Kidney (tissue), 14 donors: ENCODE results near the gene LAD1. TPM values are rescaled to one million over a fixed set of nuclear protein-coding genes. Genes with fewer than 3 reads are reported as not detected.

ENCODE experiments used
- DNase-seq, 5 donors: peaks; one replicate each; pipeline ENCODE4 v3.0.0-alpha.2; 2013 to 2020
- FAIRE-seq: peaks from 2 replicates; lab custom pipeline; 2012; peaks lifted over from hg19 to GRCh38; lab: Jason Lieb, UNC
- H3K27ac ChIP-seq, 2 donors: one replicate each; pipeline ENCODE4 v1.7.0; 2013; ENCODE audit warnings: low read depth in 2 of 2, low read length in 2 of 2, inconsistent platforms in 1 of 2
- H3K27me3 ChIP-seq: one replicate; pipeline ENCODE4 v1.7.1; 2013; ENCODE audit warnings: low read length, inconsistent platforms; ENCODE audit not compliant: control insufficient read depth, insufficient read depth
- H3K36me3 ChIP-seq, 3 donors: one replicate each; pipeline versions ENCODE4 v1.7.0 to v1.7.1; 2013; ENCODE audit warnings: low read length in 3 of 3, control low read depth in 1 of 3, inconsistent platforms in 1 of 3; ENCODE audit not compliant: insufficient read depth in 3 of 3, control insufficient read depth in 2 of 3
- H3K4me1 ChIP-seq, 3 donors: one replicate each; pipeline versions ENCODE4 v1.7.0 to v1.7.1; 2013; ENCODE audit warnings: low read length in 3 of 3, inconsistent platforms in 1 of 3, low read depth in 1 of 3; ENCODE audit not compliant: control insufficient read depth in 2 of 3, insufficient read depth in 2 of 3
- H3K4me3 ChIP-seq, 3 donors: one replicate each; pipeline versions ENCODE4 v1.7.0 to v1.8.1; 2013; ENCODE audit warnings: low read length in 3 of 3, control low read depth in 1 of 3, inconsistent platforms in 1 of 3
- H3K9ac ChIP-seq, 3 donors: one replicate each; pipeline versions ENCODE4 v1.7.0 to v1.7.1; 2013; ENCODE audit warnings: low read length in 3 of 3, control low read depth in 1 of 3, inconsistent platforms in 1 of 3
- H3K9me3 ChIP-seq, 3 donors: one replicate each; pipeline versions ENCODE4 v1.7.0 to v1.7.1; 2013; ENCODE audit warnings: low read length in 3 of 3, control low read depth in 1 of 3, inconsistent platforms in 1 of 3; ENCODE audit not compliant: control insufficient read depth in 2 of 3, insufficient read depth in 1 of 3
- intact Hi-C: fragments of 100-400 bp; cut with DNase I; formaldehyde crosslinking; loops from one replicate; pipeline ENCODE4 v1.11.1; 2022
- polyA plus RNA-seq: library from polyadenylated mRNA; stranded (reverse); fragments of 350-450 nt; fragmentation: Illumina TruSeq; extraction: RNeasy Lipid Tissue Mini Kit (QIAGEN cat#74804); gene quantifications from one replicate; pipeline ENCODE4 v1.2.3, GENCODE V29; 2014; ENCODE audit warnings: low read depth, low replicate concordance; ENCODE audit not compliant: insufficient read depth
- total RNA-seq: library from RNA; stranded (reverse); fragmentation: NEBNext Ultra II Directional; extraction: Animal tissue kit (Norgen Biotek cat#: 25700); gene quantifications from one replicate; pipeline ENCODE4 v1.2.1, GENCODE V29; 2021
- TF ChIP-seq, protein P1 (sequence below): IDR thresholded peaks from 3 replicates; pipeline ENCODE4 v1.5.1; 2012; ENCODE audit warnings: mild to moderate bottlenecking, moderate library complexity, borderline replicate concordance; ENCODE audit not compliant: insufficient read depth; ENCODE audit errors: extremely low read depth
- donor health status: control.
- donor health status: control.
- donor health status: control.
- donor health status: control.
- donor health status: control.
- donor health status: DM: yes; HTN: yes; CAD: no.
- donor health status: Normal renal cell carcinoma (clear cell type).

The LAD1 gene
- total and polyA plus RNA-seq, 2 donors from 2014 or later = 70.7 to 72.6 TPM

DNA sequence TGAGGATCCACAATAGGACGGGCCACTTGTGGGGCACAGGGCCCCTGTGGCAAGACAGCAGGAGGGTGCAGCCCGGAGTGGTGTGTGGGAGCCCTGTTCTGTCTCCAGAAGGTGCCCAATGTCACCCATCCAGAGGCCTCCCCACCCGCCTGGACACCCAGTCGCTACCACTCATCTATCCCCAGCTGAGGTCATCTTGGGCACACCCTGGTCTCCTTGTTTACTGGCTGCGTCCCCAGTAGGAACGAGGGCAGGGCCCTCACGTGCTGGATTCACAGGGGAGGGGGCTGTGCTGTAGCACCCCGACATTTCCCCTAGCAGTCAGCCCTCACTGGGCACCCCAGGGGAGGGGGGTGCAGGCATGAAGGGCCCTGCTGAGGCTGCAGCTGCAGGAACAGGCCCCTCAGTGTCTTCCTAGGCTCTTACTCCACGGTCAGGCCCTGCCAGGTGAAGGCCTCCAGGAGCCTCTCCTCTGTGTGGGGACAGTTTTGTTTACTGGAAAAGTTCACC lies 19.3 kb downstream of the LAD1 start:
- Histone ChIP-seq H3K36me3 (peaks cover 0 to 2% (median 0%) of the 10 kb centered on the region in 3 donors), H3K27ac (no peak overlapping the region), H3K27me3 (no peaks in the 10 kb centered on the region), H3K4me3 (no peak overlapping the region), H3K9me3 (no peaks in the 10 kb centered on the region), H3K4me1 (peaks cover 0 to 2% (median 0%) of the 10 kb centered on the region in 3 donors), H3K9ac (no peak overlapping the region)
- DNase-seq (no peak), FAIRE-seq (no peak)
- TF ChIP-seq, protein P1, sequence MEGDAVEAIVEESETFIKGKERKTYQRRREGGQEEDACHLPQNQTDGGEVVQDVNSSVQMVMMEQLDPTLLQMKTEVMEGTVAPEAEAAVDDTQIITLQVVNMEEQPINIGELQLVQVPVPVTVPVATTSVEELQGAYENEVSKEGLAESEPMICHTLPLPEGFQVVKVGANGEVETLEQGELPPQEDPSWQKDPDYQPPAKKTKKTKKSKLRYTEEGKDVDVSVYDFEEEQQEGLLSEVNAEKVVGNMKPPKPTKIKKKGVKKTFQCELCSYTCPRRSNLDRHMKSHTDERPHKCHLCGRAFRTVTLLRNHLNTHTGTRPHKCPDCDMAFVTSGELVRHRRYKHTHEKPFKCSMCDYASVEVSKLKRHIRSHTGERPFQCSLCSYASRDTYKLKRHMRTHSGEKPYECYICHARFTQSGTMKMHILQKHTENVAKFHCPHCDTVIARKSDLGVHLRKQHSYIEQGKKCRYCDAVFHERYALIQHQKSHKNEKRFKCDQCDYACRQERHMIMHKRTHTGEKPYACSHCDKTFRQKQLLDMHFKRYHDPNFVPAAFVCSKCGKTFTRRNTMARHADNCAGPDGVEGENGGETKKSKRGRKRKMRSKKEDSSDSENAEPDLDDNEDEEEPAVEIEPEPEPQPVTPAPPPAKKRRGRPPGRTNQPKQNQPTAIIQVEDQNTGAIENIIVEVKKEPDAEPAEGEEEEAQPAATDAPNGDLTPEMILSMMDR = no peak
- intact Hi-C loops = no loop called here

GRCh38 chr1:201378804-201379203 lies 20.3 kb downstream of the LAD1 start:
- no peak for FAIRE-seq
- intact Hi-C loops = no loop called here

GRCh38 chr1:201377611-201378092 lies 21.5 kb downstream of the LAD1 start, which contains the start of gene TNNT2:
TNNT2 (minus strand) TSS chr1:201377680; CDS start chr1:201373254, 4,426 bp downstream.
- intact Hi-C loops = no loop called here
- DNase-seq (peak in 1 of 5 donors; percentile 56), FAIRE-seq (no peak)
- Histone ChIP-seq H3K9me3 (no peaks in the 10 kb centered on the region), H3K4me1 (peaks cover 0 to 2% (median 0%) of the 10 kb centered on the region in 3 donors), H3K36me3 (no peaks in the 10 kb centered on the region), H3K27me3 (no peaks in the 10 kb centered on the region), H3K4me3 (peak within 1 kb of the TSS in 1 of 3 donors; percentile 8), H3K27ac (no peak within 1 kb of the TSS), H3K9ac (peak within 1 kb of the TSS in 1 of 3 donors; percentile 26)
- TF ChIP-seq, protein P1 = no peak

More at GRCh38 chr1:201378804-201379203, 20.3 kb downstream of the LAD1 start:
- Histone ChIP-seq H3K4me3 (no peak overlapping the region), H3K36me3 (no peaks in the 10 kb centered on the region), H3K9me3 (no peaks in the 10 kb centered on the region), H3K27ac (no peak overlapping the region), H3K4me1 (peaks cover 0 to 2% (median 0%) of the 10 kb centered on the region in 3 donors), H3K9ac (no peak overlapping the region), H3K27me3 (no peaks in the 10 kb centered on the region)
- DNase-seq = no peak
- TF ChIP-seq, protein P1 = no peak
